ENCODE results near the gene MYO5A.

DNA sequence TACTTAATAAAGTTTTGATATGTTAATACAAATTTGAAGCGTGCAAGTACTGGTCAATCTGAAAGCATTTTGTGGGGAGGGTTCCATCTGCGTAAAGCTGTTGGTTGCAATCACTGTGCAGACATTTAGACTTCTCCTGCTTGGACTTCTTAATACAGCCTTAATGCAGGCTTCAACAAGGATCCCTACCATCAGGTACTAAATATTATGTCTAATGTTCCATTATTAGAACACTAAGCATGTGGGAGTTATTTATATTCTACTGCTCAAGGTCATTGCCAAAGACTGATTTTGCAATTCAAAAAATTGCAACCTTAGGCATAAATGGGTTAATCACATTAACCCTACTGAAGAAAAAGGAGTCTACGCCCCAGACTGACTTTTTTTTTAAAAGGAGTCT is 159.2 kb downstream of the MYO5A start:
- TF ChIP-seq, protein P1, sequence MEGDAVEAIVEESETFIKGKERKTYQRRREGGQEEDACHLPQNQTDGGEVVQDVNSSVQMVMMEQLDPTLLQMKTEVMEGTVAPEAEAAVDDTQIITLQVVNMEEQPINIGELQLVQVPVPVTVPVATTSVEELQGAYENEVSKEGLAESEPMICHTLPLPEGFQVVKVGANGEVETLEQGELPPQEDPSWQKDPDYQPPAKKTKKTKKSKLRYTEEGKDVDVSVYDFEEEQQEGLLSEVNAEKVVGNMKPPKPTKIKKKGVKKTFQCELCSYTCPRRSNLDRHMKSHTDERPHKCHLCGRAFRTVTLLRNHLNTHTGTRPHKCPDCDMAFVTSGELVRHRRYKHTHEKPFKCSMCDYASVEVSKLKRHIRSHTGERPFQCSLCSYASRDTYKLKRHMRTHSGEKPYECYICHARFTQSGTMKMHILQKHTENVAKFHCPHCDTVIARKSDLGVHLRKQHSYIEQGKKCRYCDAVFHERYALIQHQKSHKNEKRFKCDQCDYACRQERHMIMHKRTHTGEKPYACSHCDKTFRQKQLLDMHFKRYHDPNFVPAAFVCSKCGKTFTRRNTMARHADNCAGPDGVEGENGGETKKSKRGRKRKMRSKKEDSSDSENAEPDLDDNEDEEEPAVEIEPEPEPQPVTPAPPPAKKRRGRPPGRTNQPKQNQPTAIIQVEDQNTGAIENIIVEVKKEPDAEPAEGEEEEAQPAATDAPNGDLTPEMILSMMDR (IDR thresholded peaks at IDR 0.05), result no peak
- TF ChIP-seq POLR2A (IDR thresholded peaks at IDR 0.05), result no peak
